ENCODE data around the gene APBA1.

DNA sequence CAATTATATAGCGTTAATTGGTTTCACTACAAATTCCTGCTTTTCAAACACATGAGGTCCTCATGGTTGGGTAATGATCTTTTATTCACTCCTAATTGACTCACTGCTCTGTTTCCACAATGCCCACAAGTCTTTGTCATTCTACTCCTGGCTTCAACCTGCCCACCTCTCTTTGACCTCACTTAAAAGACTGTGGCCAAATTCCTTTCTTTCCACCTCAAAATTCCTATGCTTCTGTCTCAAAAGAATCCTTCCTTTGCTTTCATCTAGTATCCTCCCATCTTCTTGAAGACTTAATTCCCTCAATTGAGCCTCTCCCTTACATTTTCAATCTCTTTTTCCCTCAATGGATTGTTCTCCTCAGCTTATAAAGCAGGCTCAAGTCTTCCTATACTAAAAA, 4.9 kb downstream of the APBA1 start:
- TF ChIP-seq, protein P1, sequence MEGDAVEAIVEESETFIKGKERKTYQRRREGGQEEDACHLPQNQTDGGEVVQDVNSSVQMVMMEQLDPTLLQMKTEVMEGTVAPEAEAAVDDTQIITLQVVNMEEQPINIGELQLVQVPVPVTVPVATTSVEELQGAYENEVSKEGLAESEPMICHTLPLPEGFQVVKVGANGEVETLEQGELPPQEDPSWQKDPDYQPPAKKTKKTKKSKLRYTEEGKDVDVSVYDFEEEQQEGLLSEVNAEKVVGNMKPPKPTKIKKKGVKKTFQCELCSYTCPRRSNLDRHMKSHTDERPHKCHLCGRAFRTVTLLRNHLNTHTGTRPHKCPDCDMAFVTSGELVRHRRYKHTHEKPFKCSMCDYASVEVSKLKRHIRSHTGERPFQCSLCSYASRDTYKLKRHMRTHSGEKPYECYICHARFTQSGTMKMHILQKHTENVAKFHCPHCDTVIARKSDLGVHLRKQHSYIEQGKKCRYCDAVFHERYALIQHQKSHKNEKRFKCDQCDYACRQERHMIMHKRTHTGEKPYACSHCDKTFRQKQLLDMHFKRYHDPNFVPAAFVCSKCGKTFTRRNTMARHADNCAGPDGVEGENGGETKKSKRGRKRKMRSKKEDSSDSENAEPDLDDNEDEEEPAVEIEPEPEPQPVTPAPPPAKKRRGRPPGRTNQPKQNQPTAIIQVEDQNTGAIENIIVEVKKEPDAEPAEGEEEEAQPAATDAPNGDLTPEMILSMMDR (IDR thresholded peaks at IDR 0.05; ENCODE audit: low read depth, low read length) = no peak
- TF ChIP-seq, protein P2, sequence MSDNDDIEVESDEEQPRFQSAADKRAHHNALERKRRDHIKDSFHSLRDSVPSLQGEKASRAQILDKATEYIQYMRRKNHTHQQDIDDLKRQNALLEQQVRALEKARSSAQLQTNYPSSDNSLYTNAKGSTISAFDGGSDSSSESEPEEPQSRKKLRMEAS (IDR thresholded peaks at IDR 0.05; ENCODE audit: low read depth, low read length) = no peak

All from NB4 (cell line).